ENCODE results near the gene GTPBP3.
"Not testable (repeated sequence)": the region's sequence is repeated elsewhere in the genome, so short reads cannot be mapped to it uniquely, and the experiment has no call there.

GTPBP3 gene, protein sequence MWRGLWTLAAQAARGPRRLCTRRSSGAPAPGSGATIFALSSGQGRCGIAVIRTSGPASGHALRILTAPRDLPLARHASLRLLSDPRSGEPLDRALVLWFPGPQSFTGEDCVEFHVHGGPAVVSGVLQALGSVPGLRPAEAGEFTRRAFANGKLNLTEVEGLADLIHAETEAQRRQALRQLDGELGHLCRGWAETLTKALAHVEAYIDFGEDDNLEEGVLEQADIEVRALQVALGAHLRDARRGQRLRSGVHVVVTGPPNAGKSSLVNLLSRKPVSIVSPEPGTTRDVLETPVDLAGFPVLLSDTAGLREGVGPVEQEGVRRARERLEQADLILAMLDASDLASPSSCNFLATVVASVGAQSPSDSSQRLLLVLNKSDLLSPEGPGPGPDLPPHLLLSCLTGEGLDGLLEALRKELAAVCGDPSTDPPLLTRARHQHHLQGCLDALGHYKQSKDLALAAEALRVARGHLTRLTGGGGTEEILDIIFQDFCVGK
- total RNA-seq, result 14.5 to 23.1 reads per million in 2 donors

GRCh38 chr19:17336872-17337674 is at the start of gene GTPBP3:
Gene GTPBP3 (plus strand): TSS chr19:17337553. CDS start chr19:17337612, 59 bp downstream.
- peak; percentile 91 for DNase-seq

GRCh38 chr19:17289489-17289888 is 47.9 kb upstream of the GTPBP3 start:
- DNase-seq, result no peak

DNA sequence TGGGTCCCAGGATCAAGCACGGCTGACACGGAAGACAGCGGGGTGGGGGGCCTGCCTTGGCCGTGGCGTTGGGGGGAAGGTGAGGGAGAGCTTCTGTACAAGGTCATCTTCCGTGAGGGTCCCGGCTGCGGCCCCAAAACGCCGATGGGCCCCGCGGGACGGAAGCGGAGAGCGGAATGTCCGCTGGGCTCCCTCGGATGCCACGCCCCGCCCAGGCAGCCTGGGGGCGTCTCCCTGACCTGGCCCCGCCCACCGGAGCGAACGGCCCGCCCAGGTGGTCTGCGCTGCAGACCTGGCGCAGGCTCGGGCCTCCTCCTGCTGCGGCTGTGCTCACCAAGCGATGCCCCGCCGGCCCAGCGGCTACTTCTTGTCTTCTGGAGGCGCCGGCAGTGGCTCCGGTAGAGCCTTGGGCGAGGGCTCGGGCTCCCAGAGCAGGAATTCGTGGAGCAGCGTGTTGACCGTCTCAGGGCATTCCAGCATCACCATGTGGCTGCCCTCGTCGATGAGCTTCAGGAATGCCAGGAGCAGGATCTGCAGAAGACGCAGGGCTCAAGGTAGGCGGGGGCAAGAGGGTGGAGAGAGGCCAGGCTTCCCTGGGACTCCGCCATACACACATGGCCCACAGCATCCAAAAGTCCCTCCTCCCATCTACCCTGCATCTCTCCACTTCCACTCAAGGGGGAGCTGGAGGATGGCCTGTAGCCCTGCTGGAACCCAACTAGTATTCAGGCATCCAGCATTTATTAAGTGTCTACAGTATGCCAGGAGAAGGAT is 44.9 kb upstream of the GTPBP3 start:
- peak; percentile 77 for DNase-seq

- no peak for DNase-seq
These were observed 43.7 kb upstream of the GTPBP3 start for GRCh38 chr19:17293605-17294004.

DNA sequence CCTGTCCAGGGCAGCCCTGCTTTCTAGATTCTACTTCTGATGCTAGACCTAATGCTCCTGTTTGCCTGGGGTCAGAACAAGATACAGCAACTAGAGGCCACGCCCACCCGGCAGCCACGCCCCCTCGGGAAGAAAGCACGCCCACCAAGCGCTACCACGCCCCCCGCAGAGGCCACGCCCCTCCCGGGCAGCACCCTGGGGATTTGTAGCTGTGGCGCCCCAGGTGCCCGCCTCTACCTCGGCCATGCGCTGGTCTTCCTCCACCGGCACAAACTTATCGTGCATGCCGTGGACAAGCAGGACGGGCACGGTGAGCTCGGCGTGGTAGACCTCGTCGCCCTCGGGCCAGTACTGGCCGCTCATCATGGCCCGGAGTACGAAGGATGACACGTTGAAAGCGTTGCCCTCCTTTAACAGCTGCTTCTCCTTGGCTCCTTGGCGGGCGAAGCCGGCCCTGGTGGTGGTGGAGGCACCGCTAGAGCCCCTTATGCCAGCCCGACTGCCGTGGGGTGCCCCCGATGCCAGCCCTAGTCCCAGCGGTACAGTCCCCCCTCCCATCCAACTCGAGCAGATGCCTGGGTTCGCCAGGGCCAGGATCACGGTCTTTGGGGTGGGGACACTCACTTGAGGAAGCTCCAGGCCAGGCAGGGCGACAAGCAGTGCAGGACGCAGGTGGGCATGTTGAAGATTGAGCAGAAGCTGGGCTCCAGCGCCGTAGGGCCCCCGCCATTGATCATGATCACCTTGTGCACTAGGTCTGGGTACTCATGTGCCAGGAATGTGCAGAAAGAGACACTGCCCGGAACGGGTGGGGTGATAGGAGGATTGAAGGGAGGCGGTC is 43.1 kb upstream of the GTPBP3 start:
- peak; percentile 48 for DNase-seq

DNA sequence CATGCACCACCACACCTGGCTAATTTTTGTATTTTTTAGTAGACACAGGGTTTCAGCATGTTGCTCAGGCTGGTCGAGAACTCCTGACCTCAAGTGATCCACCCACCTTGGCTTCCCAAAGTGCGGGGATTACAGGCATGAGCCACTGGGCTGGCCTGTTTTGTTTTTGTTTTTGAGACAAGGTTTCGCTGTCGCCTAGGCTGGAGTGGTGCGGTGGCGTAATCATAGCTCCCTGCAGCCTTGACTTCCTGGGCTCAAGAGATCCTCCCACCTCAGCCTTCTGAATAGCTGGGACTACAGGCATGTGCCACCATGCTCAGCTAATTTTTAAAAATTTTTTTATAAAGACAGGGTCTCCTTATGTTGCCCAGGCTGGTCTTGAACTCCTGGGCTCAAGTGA is 41.8 kb upstream of the GTPBP3 start:
- DNase-seq, result not testable (repeated sequence)

GRCh38 chr19:17296273-17296672 is 41.1 kb upstream of the GTPBP3 start:
- DNase-seq, result no peak

- no peak for DNase-seq
These were observed 40.4 kb upstream of the GTPBP3 start for GRCh38 chr19:17296976-17297375.

DNA sequence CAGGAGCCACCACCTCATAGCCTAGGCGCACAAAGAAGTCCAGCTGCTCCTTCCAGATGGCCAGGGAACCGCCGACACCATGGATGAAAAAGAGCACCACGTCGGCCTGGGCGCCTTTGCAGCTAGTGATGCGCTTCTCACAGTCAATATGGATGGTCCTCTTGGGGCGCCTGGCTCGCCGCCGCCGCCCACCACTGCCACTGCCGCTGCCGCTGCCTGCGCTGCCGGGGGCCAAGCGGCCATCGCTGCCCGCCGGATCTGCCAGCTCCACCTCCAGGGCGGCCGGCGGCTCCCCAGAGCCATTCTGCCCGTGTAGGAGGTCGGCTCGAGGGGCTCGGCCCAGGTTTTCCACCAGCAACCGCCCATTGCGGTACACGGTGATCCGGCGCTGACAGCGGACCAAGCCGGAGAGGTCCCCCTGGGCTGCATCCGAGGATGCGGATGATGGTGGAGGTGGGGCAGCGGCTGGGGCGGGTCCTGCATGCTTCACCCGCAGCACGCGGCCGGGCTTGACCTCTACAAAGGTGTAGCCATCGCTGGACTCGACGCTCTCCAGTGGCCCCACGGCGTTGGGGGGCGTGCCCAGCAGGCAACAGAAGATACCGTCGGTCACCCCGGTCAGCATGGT is 36.2 kb upstream of the GTPBP3 start:
- DNase-seq, result no peak

DNA sequence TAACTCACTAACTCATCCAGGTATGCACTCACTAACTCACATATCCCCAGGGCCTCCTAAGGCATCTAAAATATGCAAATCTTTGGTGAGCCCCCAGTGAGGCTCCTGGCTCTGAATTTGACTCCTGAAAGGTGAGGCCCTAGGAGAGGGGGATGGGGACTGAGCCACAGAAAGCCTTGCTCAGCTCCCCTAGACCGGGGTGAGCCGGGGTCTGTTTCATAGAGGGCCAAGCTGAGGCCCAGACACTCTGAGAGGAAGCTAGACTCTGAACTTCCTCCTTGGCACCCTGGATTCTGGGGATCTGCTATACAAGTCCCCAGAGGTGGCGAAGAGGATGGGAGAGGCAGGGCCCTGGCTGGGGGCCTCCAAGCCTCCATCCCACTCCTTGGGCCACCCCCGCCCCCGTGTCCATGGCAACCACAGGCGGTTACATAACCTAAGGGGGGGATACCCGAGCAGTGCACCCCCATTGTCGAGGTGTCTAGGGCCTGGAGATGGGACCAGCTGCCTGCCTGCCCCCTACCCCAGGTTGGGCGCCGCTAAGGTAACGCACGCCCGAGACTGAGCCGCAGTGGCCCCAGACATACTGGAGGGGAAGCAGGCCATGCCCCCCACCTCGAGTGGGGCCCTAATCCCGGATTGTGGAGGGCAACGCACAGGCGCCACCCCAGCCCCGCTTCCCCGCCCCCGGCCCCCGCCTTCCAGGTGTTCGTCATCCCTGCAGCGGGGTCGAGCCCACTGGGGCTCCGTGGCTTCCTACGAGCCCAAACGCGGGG is 34.8 kb upstream of the GTPBP3 start:
- no peak for DNase-seq

- DNase-seq, result peak; percentile 87
These were observed 34.0 kb upstream of the GTPBP3 start, which contains the start of gene ABHD8 for GRCh38 chr19:17303167-17303939. Gene ABHD8 (minus strand): TSS chr19:17303425. CDS start chr19:17301616, 1,809 bp downstream.

- DNase-seq, result no peak
These were observed 33.4 kb upstream of the GTPBP3 start for GRCh38 chr19:17303940-17304267.

DNA sequence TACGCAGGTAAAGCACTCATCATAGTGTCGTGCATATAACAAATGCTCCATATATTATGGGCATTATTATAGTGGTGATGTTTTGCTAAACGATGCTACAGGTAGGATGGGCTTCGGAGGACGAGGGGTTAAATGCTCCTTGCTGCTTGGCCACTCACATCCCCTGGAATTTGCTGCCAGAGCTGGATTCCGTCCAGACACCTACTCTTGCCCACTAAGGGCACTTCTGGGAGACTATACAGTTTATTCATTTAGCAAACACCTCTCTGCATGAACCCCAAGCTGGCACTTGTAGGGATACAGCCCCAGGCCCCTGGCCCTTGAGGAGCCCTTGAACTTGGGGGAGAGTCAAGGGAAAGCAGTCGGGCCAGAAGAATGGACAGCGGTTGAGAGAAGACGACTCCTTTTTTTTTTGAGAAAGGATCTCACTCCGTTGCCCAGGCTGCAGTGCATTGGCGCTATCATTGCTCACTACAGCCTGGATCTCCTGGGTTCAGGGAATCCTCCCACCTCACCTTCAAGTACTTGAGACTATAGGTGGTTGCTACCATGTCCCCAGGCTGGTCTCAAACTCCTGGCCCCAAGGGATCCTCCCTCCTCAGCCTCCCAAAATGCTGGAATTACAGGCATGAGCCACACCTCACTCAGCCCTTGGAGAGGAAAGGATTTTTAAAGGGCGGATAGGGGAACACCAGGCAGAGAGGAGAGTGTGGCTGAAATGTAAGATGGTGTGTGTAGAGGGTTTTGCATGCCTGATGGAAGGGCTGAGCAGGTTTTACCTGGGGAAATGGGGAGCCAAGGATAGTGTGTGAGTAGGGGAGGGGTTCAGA is 32.8 kb upstream of the GTPBP3 start:
- no peak for DNase-seq

- DNase-seq, result no peak
These were observed 32.2 kb upstream of the GTPBP3 start for GRCh38 chr19:17305216-17305516.

- DNase-seq, result peak; percentile 85
These were observed 31.7 kb upstream of the GTPBP3 start, which contains the start of gene MRPL34 for GRCh38 chr19:17305517-17306284. Gene MRPL34 (plus strand): TSS chr19:17305872. CDS start chr19:17305893, 21 bp downstream.

DNA sequence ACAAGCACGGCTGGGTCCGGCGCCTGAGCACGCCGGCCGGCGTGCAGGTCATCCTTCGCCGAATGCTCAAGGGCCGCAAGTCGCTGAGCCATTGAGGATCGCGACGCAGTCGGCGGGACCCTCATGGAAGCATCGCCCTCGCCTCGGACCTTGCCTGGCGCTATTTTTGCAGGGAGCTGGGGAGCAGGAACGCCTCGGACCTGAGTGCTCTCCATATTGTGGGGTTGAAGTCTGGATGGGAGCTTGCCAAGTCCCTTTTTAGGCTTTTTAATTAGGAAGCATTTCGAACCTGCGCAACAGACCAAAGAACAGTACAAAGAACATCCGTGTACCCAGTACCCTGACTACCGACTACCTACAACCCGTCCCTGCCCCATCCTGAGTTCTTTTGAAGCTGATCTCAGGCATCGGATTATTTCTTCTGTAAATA is 31.1 kb upstream of the GTPBP3 start:
- no peak for DNase-seq

GRCh38 chr19:17307876-17308377 is 29.4 kb upstream of the GTPBP3 start:
- no peak for DNase-seq

Data from T-helper 9 cell (primary cell).